A673 (cell line): ENCODE data around the gene CLIC6.

ENCODE experiments used
- CTCF ChIP-seq: fragments of 300-800, 200-600 bp; sonication (generic); conservative IDR thresholded peaks from 2 replicates; pipeline ENCODE4 v1.5.1; 2017; ENCODE audit warnings: low read depth, mild to moderate bottlenecking, antibody characterized with exemption, low read length, moderate library complexity, mixed read lengths
- EZH2 ChIP-seq: fragments of 200-600 bp; sonication (generic); IDR thresholded peaks from 2 replicates; pipeline ENCODE4 v1.6.1; 2017; ENCODE audit warnings: borderline replicate concordance, low read depth, mild to moderate bottlenecking, mixed read lengths, antibody characterized with exemption, low read length; ENCODE audit not compliant: poor library complexity, severe bottlenecking

- no peak for TF ChIP-seq CTCF
- TF ChIP-seq EZH2, result no peak
Observed at GRCh38 chr21:34644825-34645224, 24.0 kb upstream of the CLIC6 start.
